MV-4-11 (cell line): Measurements from ENCODE around the gene TIMM13.
"Not testable (repeated sequence)": the region's sequence is repeated elsewhere in the genome, so short reads cannot be mapped to it uniquely, and the experiment has no call there.

Source experiments
- DNase-seq: peaks from one replicate; lab custom pipeline; 2025; lab: John Stamatoyannopoulos, UW

The TIMM13 gene

DNA sequence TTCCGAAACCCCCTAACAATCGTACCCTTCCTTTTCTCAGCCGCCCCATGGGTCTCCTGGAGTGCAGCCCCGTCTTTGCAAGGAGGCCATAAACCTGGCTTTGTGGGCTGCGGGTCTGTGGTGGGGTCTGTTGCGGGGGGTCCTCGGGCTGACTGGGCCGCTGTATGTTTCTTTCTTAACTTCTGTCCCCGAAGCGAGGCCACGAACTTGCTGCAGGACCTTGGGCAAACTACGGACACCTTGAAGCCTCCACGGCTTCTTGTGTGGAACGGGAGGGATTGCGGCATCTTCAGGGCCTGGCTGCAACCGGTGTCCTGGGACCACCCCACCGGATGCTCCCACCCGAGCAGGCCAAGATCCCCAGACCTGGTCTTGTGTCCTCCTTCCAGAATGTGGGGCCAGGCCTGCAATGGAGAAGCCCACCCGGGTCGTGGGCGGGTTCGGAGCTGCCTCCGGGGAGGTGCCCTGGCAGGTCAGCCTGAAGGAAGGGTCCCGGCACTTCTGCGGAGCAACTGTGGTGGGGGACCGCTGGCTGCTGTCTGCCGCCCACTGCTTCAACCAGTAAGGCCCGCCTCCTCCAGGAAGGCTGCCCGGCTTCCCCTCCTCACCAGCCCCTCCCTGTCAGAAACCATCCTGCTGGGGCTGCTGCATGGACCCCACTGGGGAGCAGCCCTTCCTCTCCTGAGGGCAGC, 12.0 kb downstream of the TIMM13 start:
- no peak for DNase-seq

- no peak for DNase-seq
Measured at GRCh38 chr19:2413629-2414028, 13.8 kb downstream of the TIMM13 start.

DNA sequence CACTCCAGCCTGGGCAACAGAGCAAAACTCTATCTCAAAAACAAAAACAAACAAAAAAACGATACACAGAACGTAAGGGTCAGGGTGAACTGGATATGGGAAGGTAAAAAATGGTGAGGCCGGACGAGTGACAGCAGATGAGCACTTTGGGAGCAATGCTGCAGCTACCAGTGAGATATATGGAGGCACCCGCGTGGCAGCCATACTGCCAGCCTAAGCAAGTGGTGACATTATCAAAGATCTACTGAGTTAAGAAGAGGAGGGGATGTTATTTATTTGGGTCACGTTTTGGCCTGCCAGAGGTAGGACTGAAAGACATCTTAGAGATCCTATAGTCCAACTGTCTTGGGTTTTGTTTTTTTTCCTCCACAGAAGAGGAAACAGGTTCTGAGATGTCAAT, 14.2 kb downstream of the TIMM13 start:
- DNase-seq, result no peak

DNA sequence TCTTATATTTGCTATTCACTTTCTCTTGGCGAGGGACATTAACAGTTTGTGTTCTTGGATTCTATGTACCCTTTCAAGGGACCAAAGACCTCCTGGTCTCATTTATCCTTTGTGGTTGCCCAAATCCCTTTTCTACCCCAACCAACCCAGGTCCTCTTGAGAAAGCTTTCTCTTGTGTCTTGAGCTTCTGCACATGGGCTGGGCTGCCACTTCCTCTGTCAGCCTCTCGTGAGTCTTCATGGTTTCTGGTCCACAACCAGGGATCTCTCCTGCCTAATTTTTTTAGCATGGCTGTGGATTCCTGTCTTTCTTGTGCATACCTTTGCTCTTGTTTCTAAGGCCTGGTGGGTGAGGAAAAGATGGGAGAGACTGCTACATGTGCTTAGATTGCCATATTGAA, 14.9 kb downstream of the TIMM13 start:
- peak; percentile 77 for DNase-seq

GRCh38 chr19:2411709-2412108, 15.7 kb downstream of the TIMM13 start:
- DNase-seq, result no peak

GRCh38 chr19:2410023-2410422, 17.4 kb downstream of the TIMM13 start:
- no peak for DNase-seq

DNA sequence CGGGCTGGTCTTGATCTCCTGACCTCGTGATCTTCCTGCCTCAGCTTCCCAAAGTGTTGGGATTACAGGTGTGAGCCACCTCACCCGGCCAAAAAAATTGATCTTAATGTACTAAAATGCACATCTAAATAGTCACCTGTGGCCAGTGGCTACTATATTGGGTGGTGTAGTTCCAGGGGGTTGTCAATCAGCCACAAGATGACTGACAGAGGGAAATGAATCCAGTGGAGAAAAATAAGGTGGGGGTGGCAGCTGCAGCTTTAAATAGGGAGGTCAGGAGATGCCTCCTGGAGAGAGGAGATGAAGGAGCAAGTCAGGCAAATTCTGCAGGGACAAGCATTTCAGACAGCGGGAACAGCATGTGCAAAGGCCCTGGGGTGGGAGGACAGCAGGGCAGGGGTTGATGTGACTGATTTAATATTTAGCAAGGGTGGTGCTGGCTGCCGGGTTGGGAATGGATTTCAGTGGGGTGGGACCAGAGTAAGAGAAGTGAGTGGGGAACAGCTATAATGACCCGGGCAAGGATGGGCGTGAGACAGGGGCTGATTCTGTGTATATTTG, 18.0 kb downstream of the TIMM13 start:
- no peak for DNase-seq

DNA sequence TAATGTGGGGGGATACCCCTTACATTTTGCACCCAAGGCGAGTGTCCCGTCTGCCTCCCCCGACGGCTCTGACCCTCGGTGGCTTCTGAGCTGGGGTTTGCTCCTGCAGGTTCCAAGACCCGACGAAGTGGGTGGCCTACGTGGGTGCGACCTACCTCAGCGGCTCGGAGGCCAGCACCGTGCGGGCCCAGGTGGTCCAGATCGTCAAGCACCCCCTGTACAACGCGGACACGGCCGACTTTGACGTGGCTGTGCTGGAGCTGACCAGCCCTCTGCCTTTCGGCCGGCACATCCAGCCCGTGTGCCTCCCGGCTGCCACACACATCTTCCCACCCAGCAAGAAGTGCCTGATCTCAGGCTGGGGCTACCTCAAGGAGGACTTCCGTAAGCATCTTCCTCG, 19.1 kb downstream of the TIMM13 start:
- DNase-seq, result no peak

DNA sequence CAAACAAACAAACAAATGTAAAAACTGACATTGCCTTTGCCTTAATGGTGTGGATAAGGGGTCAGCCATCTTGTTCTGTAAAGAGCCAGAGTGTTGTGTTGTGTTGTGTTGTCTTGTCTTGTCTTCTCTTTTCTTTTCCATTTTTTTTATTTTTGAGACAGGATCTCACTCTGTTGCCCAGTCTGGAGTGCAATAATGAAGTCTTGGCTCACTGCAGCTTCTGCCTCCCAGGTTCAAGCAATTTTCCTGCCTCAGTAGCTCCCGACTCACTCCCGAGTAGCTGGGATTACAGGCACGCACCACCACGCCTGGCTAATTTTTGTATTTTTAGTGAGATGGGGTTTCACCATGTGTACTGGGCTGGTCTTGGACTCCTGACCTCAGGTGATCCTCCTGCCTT, 27.8 kb downstream of the TIMM13 start:
- DNase-seq, result no peak

GRCh38 chr19:2398735-2399305, 28.6 kb downstream of the TIMM13 start:
- DNase-seq, result no peak

GRCh38 chr19:2397173-2397572, 30.2 kb downstream of the TIMM13 start:
- DNase-seq, result peak; percentile 20

DNA sequence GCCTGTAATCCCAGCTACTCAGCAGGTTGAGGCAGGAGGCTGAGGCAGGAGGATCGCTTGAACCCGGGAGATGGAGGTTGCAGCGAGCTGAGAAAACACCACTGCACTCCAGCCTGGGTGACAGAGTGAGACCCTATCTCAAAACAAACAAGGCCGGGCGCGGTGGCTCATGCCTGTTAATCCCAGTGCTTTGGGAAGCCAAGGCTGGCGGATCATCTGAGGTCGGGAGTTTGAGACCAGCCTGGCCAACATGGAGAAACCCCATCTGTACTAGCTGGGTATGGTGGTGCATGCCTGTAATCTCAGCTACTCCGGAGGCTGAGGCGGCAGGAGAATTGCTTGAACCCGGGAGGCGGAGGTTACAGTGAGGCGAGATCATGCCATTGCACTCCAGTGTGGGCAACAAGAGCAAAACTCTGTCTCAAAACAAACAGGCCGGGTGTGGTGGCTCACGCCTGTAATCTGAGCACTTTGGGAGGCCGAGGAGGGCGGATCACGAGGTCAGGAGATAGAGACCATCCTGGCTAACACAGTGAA, 32.0 kb downstream of the TIMM13 start:
- not testable (repeated sequence) for DNase-seq

- peak; percentile 97 for DNase-seq
Measured at GRCh38 chr19:2394442-2395292, 32.7 kb downstream of the TIMM13 start.

- DNase-seq, result no peak
Measured at GRCh38 chr19:2394054-2394441, 33.3 kb downstream of the TIMM13 start.

GRCh38 chr19:2392899-2393298, 34.5 kb downstream of the TIMM13 start:
- peak; percentile 52 for DNase-seq

- no peak for DNase-seq
Measured at GRCh38 chr19:2392366-2392765, 35.0 kb downstream of the TIMM13 start.

DNA sequence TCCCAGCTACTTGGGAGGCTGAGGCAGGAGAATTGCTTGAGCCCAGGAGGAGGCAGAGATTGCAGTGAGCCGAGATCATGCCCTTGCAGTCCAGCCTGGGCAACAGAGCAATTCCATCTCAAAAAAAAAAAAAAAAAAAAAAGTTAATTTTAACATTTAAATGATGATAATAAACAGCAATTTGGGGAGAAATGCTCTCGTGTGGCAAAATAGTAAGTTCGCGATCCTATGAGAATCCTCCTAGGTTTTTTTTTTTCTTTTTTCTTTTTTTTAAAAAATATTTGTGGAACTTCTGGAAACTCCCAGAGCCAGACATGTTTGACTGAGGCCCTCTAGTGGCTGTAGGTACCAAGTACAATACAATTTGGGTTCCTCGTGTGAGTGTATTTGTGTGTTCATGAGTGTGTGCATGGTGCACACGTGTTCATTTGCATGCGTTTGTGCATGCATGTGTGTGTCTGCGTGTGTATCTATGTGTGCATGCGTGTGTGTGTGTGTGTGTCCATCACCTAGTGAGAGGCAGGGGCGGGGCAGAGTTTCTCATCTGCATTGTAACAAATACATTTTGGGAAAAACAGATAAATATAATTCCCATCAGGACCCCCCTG, 36.2 kb downstream of the TIMM13 start:
- DNase-seq, result peak; percentile 86

GRCh38 chr19:2389594-2389993, 37.8 kb downstream of the TIMM13 start:
- no peak for DNase-seq

GRCh38 chr19:2387367-2388288, 39.8 kb downstream of the TIMM13 start:
- no peak for DNase-seq

- peak; percentile 79 for DNase-seq
Measured at GRCh38 chr19:2385053-2385721, 42.2 kb downstream of the TIMM13 start.
